ENCODE results near the gene RTBDN.
A peak's percentile ranks its signal among the peaks of the same experiment; 100 is the strongest.

GRCh38 chr19:12847159-12848139 lies 13.1 kb upstream of the RTBDN start:
- TF ChIP-seq, protein P1, sequence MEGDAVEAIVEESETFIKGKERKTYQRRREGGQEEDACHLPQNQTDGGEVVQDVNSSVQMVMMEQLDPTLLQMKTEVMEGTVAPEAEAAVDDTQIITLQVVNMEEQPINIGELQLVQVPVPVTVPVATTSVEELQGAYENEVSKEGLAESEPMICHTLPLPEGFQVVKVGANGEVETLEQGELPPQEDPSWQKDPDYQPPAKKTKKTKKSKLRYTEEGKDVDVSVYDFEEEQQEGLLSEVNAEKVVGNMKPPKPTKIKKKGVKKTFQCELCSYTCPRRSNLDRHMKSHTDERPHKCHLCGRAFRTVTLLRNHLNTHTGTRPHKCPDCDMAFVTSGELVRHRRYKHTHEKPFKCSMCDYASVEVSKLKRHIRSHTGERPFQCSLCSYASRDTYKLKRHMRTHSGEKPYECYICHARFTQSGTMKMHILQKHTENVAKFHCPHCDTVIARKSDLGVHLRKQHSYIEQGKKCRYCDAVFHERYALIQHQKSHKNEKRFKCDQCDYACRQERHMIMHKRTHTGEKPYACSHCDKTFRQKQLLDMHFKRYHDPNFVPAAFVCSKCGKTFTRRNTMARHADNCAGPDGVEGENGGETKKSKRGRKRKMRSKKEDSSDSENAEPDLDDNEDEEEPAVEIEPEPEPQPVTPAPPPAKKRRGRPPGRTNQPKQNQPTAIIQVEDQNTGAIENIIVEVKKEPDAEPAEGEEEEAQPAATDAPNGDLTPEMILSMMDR (IDR thresholded peaks at IDR 0.05 in 2 of 3, conservative IDR thresholded peaks at IDR 0.05 in 1 of 3; ENCODE audit: borderline replicate concordance in 1 of 3, insufficient read depth in 1 of 3, low read depth in 2 of 3, low read length in 2 of 3), result peak; percentile 81 to 98 (median 95)
- no peak for TF ChIP-seq CEBPB (IDR thresholded peaks at IDR 0.05; ENCODE audit: low read depth)
- no peak for TF ChIP-seq POLR2AphosphoS5 (IDR thresholded peaks at IDR 0.05; ENCODE audit: low read depth, low read length)
- TF ChIP-seq EZH2 (IDR thresholded peaks at IDR 0.05), result no peak

Data from HCT116 (cell line).